GM18526 (cell line): ENCODE results near the gene MKRN1.

Experiments used
- POLR2A ChIP-seq: IDR thresholded peaks from 3 replicates; pipeline ENCODE4 v1.6.1; 2011; ENCODE audit not compliant: insufficient read length; ENCODE audit errors: extremely low read depth

MKRN1 gene

GRCh38 chr7:140494867-140495266 is 15.6 kb upstream of the MKRN1 start:
- no peak for TF ChIP-seq POLR2A

- TF ChIP-seq POLR2A = no peak
Measured at GRCh38 chr7:140489026-140489359, 9.7 kb upstream of the MKRN1 start.

- TF ChIP-seq POLR2A = no peak
Measured at GRCh38 chr7:140485500-140486265, 6.4 kb upstream of the MKRN1 start.

GRCh38 chr7:140484951-140485499 is 5.7 kb upstream of the MKRN1 start:
- no peak for TF ChIP-seq POLR2A

- no peak for TF ChIP-seq POLR2A
Measured at GRCh38 chr7:140484479-140484878, 5.2 kb upstream of the MKRN1 start.

GRCh38 chr7:140479739-140480084 is 407 bp upstream of the MKRN1 start:
- no peak for TF ChIP-seq POLR2A

- TF ChIP-seq POLR2A = no peak
Measured at GRCh38 chr7:140478246-140479061, 851 bp downstream of the MKRN1 start.

GRCh38 chr7:140476698-140477261 is 2.5 kb downstream of the MKRN1 start:
- no peak for TF ChIP-seq POLR2A

GRCh38 chr7:140475747-140476333 is 3.5 kb downstream of the MKRN1 start:
- no peak for TF ChIP-seq POLR2A

GRCh38 chr7:140463111-140463510 is 16.2 kb downstream of the MKRN1 start:
- no peak for TF ChIP-seq POLR2A

GRCh38 chr7:140458916-140459315 is 20.4 kb downstream of the MKRN1 start:
- TF ChIP-seq POLR2A = no peak

GRCh38 chr7:140458201-140458600 is 21.1 kb downstream of the MKRN1 start:
- no peak for TF ChIP-seq POLR2A

- TF ChIP-seq POLR2A = no peak
Measured at GRCh38 chr7:140456551-140457051, 22.7 kb downstream of the MKRN1 start.

GRCh38 chr7:140455743-140456142 is 23.6 kb downstream of the MKRN1 start:
- TF ChIP-seq POLR2A = no peak

- no peak for TF ChIP-seq POLR2A
Measured at GRCh38 chr7:140454657-140455015, 24.7 kb downstream of the MKRN1 start.
